SU-DHL-6 (cell line): ENCODE measurements around the gene SNAP91.
"Not testable (repeated sequence)": the region's sequence is repeated elsewhere in the genome, so short reads cannot be mapped to it uniquely, and the experiment has no call there.

ENCODE experiments used
- H2AFZ ChIP-seq: fragments of 200-600 bp; sonication (generic); 2 replicates; pipeline ENCODE4 v1.6.1; 2014; ENCODE audit warnings: low read depth, mild to moderate bottlenecking, moderate library complexity, mixed read lengths, antibody characterized with exemption, low read length; ENCODE audit not compliant: severe bottlenecking
- H3F3A ChIP-seq: fragments of 200-600 bp; shearing (Covaris generic); 2 replicates; pipeline ENCODE4 v1.6.0; 2016; ENCODE audit warnings: antibody characterized with exemption, mild to moderate bottlenecking; ENCODE audit not compliant: insufficient read depth
- H3K27ac ChIP-seq: fragments of 200-600 bp; sonication (generic); 2 replicates; pipeline ENCODE4 v1.5.1; 2016; ENCODE audit warnings: low read depth, mild to moderate bottlenecking, low read length, moderate library complexity, mixed read lengths
- H3K27me3 ChIP-seq: fragments of 200-600 bp; sonication (generic), shearing (Covaris generic); 2 replicates; pipeline ENCODE4 v1.6.0; 2014; ENCODE audit warnings: mild to moderate bottlenecking, low read length
- H3K36me3 ChIP-seq: fragments of 200-600 bp; sonication (generic); 2 replicates; pipeline ENCODE4 v1.6.1; 2014; ENCODE audit warnings: mild to moderate bottlenecking, low read length, mixed read lengths
- H3K4me2 ChIP-seq: fragments of 300-600, 200-600 bp; shearing (Covaris generic), sonication (generic); 2 replicates; pipeline ENCODE4 v1.6.0; 2014; ENCODE audit warnings: low read length, low read depth, mild to moderate bottlenecking; ENCODE audit not compliant: poor library complexity, severe bottlenecking
- H3K4me3 ChIP-seq: fragments of 200-600 bp; sonication (generic); 2 replicates; pipeline ENCODE4 v1.5.1; 2014; ENCODE audit warnings: antibody characterized with exemption, low read length, mild to moderate bottlenecking, mixed read lengths; ENCODE audit not compliant: insufficient read depth, poor library complexity, severe bottlenecking
- H3K79me2 ChIP-seq: fragments of 200-600 bp; sonication (generic); 2 replicates; pipeline ENCODE4 v1.6.1; 2014; ENCODE audit warnings: mild to moderate bottlenecking, low read length, moderate library complexity; ENCODE audit not compliant: insufficient read depth
- H3K9ac ChIP-seq: fragments of 200-600 bp; sonication (generic); 2 replicates; pipeline ENCODE4 v1.7.0; 2014; ENCODE audit warnings: mild to moderate bottlenecking, low read length
- H3K9me2 ChIP-seq: fragments of 200-600 bp; sonication (generic); replicated peaks from 2 replicates; pipeline ENCODE4 v1.6.1; 2014; ENCODE audit warnings: low read length; ENCODE audit not compliant: insufficient read depth
- H3K9me3 ChIP-seq: fragments of 200-600 bp; sonication (generic); 2 replicates; pipeline ENCODE4 v1.6.1; 2014; ENCODE audit warnings: low read length, mixed read lengths; ENCODE audit not compliant: insufficient read depth
- H4K20me1 ChIP-seq: fragments of 200-600 bp; sonication (generic); 2 replicates; pipeline ENCODE4 v1.6.1; 2014; ENCODE audit warnings: low read depth, mild to moderate bottlenecking, antibody characterized with exemption, low read length, moderate library complexity, mixed read lengths
- CTCF ChIP-seq: fragments of 200-600 bp; sonication (generic); IDR thresholded peaks from one replicate; pipeline ENCODE4 v1.5.1; 2017; ENCODE audit warnings: antibody characterized with exemption, mild to moderate bottlenecking, low read length, moderate library complexity; ENCODE audit not compliant: insufficient read depth, poor library complexity, severe bottlenecking
- EZH2phosphoT487 ChIP-seq: fragments of 200-600 bp; sonication (generic), shearing (Covaris generic); conservative IDR thresholded peaks from 2 replicates; pipeline ENCODE4 v1.6.1; 2018; ENCODE audit warnings: mild to moderate bottlenecking, antibody characterized with exemption, low read length, moderate library complexity, mixed read lengths

SNAP91 gene

GRCh38 chr6:83556871-83557270 lies 152.0 kb downstream of the SNAP91 start:
- Histone ChIP-seq H3F3A (no peaks in the 10 kb centered on the region), H3K9me3 (no peaks in the 10 kb centered on the region), H3K27ac (no peak overlapping the region), H3K4me3 (no peak overlapping the region), H3K9me2 (no peaks in the 10 kb centered on the region), H3K4me2 (no peak overlapping the region), H3K79me2 (no peaks in the 10 kb centered on the region), H3K27me3 (no peaks in the 10 kb centered on the region), H2AFZ (no peak overlapping the region), H3K36me3 (no peaks in the 10 kb centered on the region), H4K20me1 (no peaks in the 10 kb centered on the region), H3K9ac (no peak overlapping the region)
- no peak for TF ChIP-seq CTCF
- TF ChIP-seq EZH2phosphoT487: no peak

GRCh38 chr6:83551748-83552147 lies 157.2 kb downstream of the SNAP91 start:
- H3K27ac ChIP-seq, H3K4me3 ChIP-seq, H3K27me3 ChIP-seq, H3F3A ChIP-seq, H3K9me2 ChIP-seq, H3K4me2 ChIP-seq, H3K79me2 ChIP-seq, H3K36me3 ChIP-seq, H4K20me1 ChIP-seq, H3K9ac ChIP-seq, H2AFZ ChIP-seq, H3K9me3 ChIP-seq: not testable (repeated sequence)

- H3K27ac ChIP-seq, H3K27me3 ChIP-seq, H4K20me1 ChIP-seq, H3K9me2 ChIP-seq, H3K9ac ChIP-seq, H3F3A ChIP-seq, H2AFZ ChIP-seq, H3K4me3 ChIP-seq, H3K36me3 ChIP-seq, H3K4me2 ChIP-seq, H3K9me3 ChIP-seq, H3K79me2 ChIP-seq: not testable (repeated sequence)
Observed at GRCh38 chr6:83550482-83550881, 158.4 kb downstream of the SNAP91 start.

- TF ChIP-seq EZH2phosphoT487: no peak
- no peak for TF ChIP-seq CTCF
- H3K79me2 ChIP-seq: no peaks in the 10 kb centered on the region
- no peaks in the 10 kb centered on the region for H3F3A ChIP-seq
- no peaks in the 10 kb centered on the region for H4K20me1 ChIP-seq
- H3K4me3 ChIP-seq: no peak overlapping the region
- no peaks in the 10 kb centered on the region for H3K9me3 ChIP-seq
- H2AFZ ChIP-seq: no peak overlapping the region
- no peak overlapping the region for H3K9ac ChIP-seq
- H3K27me3 ChIP-seq: no peaks in the 10 kb centered on the region
- H3K27ac ChIP-seq: no peak overlapping the region
- H3K36me3 ChIP-seq: no peaks in the 10 kb centered on the region
- no peaks in the 10 kb centered on the region for H3K9me2 ChIP-seq
- no peak overlapping the region for H3K4me2 ChIP-seq
Observed at GRCh38 chr6:83546636-83547035, 162.3 kb downstream of the SNAP91 start.
